NCI-H2081 (cell line): ENCODE results near the gene DPYSL4.

Source experiments
- DNase-seq, 2 experiments: peaks; one replicate each; lab custom pipeline; 2025; lab: John Stamatoyannopoulos, UW

Gene DPYSL4

GRCh38 chr10:132163826-132164515 is 22.8 kb upstream of the DPYSL4 start:
- no peak for DNase-seq

GRCh38 chr10:132164761-132165278 is 21.9 kb upstream of the DPYSL4 start:
- no peak for DNase-seq

- no peak for DNase-seq
Measured at GRCh38 chr10:132165416-132165980, 21.2 kb upstream of the DPYSL4 start.

GRCh38 chr10:132166216-132166950 is 20.4 kb upstream of the DPYSL4 start:
- DNase-seq = no peak

GRCh38 chr10:132167041-132167674 is 19.6 kb upstream of the DPYSL4 start:
- DNase-seq = no peak

GRCh38 chr10:132167976-132168375 is 18.8 kb upstream of the DPYSL4 start:
- DNase-seq = no peak

- no peak for DNase-seq
Measured at GRCh38 chr10:132168571-132169030, 18.1 kb upstream of the DPYSL4 start.

- DNase-seq = no peak
Measured at GRCh38 chr10:132169031-132169765, 17.6 kb upstream of the DPYSL4 start.

- no peak for DNase-seq
Measured at GRCh38 chr10:132169766-132170560, 16.8 kb upstream of the DPYSL4 start.

- DNase-seq = no peak
Measured at GRCh38 chr10:132170561-132171361, 16.0 kb upstream of the DPYSL4 start.

GRCh38 chr10:132172091-132173066 is 14.4 kb upstream of the DPYSL4 start:
- no peak for DNase-seq

GRCh38 chr10:132173185-132173584 is 13.6 kb upstream of the DPYSL4 start:
- no peak for DNase-seq

- DNase-seq = no peak
Measured at GRCh38 chr10:132174237-132174636, 12.5 kb upstream of the DPYSL4 start.

GRCh38 chr10:132175408-132175807 is 11.3 kb upstream of the DPYSL4 start:
- DNase-seq = no peak

- no peak for DNase-seq
Measured at GRCh38 chr10:132175907-132176581, 10.7 kb upstream of the DPYSL4 start.

GRCh38 chr10:132176623-132177500 is 9.9 kb upstream of the DPYSL4 start:
- DNase-seq = no peak

GRCh38 chr10:132178046-132178445 is 8.7 kb upstream of the DPYSL4 start:
- no peak for DNase-seq
